Gastrocnemius medialis (tissue), 4 donors: ENCODE measurements around the gene DCUN1D3.
"Not testable (repeated sequence)": the region's sequence is repeated elsewhere in the genome, so short reads cannot be mapped to it uniquely, and the experiment has no call there.

Experiments
- CTCF ChIP-seq, 5 experiments: fragments of 450-650 bp in 3 of 5; fragments of 200-600 bp in 2 of 5; sonication (generic) in 2 of 5; IDR thresholded peaks in 4 of 5; conservative IDR thresholded peaks in 1 of 5; 1 replicate in 4 of 5; 2 replicates in 1 of 5; pipeline ENCODE4 v1.5.1; 2016 to 2019; ENCODE audit warnings: antibody characterized with exemption in 5 of 5, mild to moderate bottlenecking in 3 of 5, moderate library complexity in 3 of 5
- POLR2A ChIP-seq, 2 donors: fragments of 450-650 bp; IDR thresholded peaks; one replicate each; pipeline ENCODE4 v1.6.1; 2017; ENCODE audit warnings: antibody characterized with exemption in 2 of 2, mild to moderate bottlenecking in 2 of 2, moderate library complexity in 2 of 2

- TF ChIP-seq CTCF (IDR thresholded peaks at IDR 0.05 in 4 of 5, conservative IDR thresholded peaks at IDR 0.05 in 1 of 5); POLR2A (IDR thresholded peaks at IDR 0.05): not testable (repeated sequence)
These were observed 29.7 kb upstream of the DCUN1D3 start for GRCh38 chr16:20929676-20930364.
